HG03159 (cell line): ENCODE data around the gene NKX6-1.
A peak's percentile ranks its signal among the peaks of the same experiment; 100 is the strongest.

Source experiments
- ATAC-seq: cut with Tn5 transposase; IDR thresholded peaks from one replicate; pipeline ENCODE4 v1.9.1; 2021; ENCODE audit warnings: mild to moderate bottlenecking, moderate library complexity; ENCODE audit not compliant: unreplicated experiment

Gene NKX6-1

GRCh38 chr4:84498935-84499623, at the start of gene NKX6-1:
NKX6-1 (minus strand) TSS chr4:84499292; CDS start chr4:84498228, 1,064 bp downstream.
- ATAC-seq, result no peak

DNA sequence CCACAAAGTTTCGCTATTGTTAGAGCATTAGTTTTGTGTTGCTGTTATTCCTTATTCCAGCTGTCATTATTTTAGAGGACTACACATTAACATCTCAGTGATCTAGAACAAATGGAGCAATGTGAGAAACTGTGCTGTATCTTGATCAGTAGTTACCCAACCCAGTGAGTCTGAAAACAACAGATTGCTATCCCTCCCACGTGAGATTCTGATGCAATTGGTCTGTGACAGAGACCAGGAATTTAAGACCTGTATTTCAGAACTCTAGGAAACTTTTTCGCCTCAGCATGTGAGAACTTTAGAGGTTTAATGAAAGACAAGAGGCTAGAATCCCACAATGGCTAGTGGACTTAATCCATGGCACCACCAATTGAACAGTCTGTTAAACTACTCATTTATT, 48.1 kb upstream of the NKX6-1 start:
- ATAC-seq, result no peak

GRCh38 chr4:84545093-84545492, 46.0 kb upstream of the NKX6-1 start:
- no peak for ATAC-seq

DNA sequence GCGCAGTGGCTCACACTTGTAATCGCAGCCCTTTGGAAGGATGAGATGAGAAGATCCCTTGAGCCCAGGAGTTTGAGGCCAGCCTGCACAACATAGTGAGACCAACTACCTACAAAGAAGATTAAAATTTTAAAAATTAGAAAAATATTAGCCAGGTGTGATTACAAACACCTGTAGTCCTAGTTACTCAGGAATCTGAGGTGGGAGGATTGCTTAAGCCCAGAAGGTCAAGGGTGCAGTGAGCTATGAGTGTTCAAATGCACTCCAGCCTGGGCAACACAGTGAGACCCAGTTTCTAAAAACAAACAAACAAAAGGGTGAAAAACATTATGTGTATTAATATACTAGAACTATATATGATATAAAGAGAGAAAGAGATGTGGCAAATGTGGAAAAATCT, 36.8 kb upstream of the NKX6-1 start:
- ATAC-seq, result no peak

DNA sequence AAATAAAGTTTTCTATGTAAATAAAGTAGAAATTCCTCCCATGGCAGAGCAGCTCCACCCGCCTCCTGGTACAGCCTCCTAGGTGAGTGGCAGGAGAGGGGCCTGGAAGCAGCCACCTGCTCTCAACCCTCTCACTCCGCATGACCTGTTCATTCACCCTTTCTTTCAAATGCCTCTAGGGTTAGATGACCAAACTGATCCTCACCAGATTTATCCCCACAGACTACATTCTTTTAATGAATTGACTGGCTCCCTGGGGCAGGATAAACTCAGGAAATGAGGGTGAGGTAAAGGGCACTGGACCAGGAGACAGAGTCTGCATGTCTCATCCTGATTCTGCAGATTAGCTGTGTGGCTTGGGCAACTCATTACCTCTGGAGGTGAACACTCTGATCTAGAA, 32.6 kb upstream of the NKX6-1 start:
- ATAC-seq, result no peak

- ATAC-seq, result no peak
Observed at GRCh38 chr4:84530871-84531270, 31.8 kb upstream of the NKX6-1 start.

- no peak for ATAC-seq
Observed at GRCh38 chr4:84530454-84530853, 31.4 kb upstream of the NKX6-1 start.

DNA sequence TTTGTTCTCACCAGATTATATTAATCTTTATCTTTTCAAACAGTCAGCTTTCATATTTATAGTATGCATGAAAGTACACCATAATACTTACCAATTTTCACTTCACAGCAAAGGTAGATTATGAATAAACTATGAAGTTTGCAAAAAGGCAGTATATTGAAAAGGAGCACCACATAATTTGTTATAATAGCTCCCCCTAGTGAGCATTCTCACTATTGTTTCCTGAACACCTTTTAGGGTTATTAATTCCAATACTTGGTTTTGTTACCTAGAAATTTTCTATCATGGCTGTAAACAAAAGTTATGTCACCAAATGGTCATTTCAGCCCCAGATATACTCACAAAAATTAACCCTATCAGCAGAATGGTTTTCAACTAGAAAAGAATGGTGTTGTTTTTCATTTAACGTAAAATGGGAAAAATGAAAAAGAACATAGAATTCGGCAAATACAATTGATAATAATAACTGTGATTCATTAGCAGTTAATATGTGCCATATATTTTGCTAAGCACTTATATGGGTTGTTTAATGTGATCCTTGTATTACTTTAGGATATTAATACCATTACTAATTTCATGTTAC, 30.2 kb upstream of the NKX6-1 start:
- ATAC-seq, result peak; percentile 75

DNA sequence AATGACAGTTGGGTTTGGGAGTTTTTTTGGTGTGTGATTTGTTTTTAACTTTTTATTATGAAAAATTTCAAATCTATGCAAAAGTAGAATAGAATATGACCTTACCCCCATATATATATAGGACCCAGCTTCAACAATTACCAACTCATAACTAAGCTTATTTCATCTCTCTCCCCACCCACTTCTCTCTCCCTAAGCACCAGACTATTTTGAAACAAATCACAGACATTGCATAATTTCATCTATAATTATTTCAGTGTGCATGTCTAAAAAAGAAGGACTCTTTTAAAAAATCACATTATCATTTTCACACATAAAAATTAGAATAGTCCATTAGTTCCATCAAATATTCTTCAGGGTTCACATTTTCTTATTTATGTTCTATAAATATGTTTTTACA, 28.3 kb upstream of the NKX6-1 start:
- ATAC-seq, result no peak

GRCh38 chr4:84515075-84515474, 16.0 kb upstream of the NKX6-1 start:
- ATAC-seq, result no peak

GRCh38 chr4:84512277-84512676, 13.2 kb upstream of the NKX6-1 start:
- no peak for ATAC-seq

DNA sequence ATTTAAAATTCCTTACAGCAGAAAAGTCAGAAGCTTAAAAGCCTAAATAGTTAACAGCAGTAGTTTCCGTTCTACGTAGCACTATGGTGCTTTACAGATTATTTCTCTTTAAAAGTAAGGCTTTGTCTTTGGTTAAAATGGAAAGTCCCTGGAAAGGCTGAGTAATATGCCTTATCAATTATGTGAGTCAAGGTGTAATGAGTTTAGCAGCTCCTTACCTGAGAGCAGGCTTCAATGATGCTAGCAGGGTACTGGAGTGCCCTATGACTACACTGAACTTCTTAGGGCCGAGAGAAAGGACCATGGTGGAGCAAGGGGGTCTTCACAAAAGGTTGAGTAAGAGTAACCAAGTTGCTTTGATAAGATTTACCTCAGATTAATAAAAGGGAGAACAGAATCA, 12.6 kb upstream of the NKX6-1 start:
- no peak for ATAC-seq

DNA sequence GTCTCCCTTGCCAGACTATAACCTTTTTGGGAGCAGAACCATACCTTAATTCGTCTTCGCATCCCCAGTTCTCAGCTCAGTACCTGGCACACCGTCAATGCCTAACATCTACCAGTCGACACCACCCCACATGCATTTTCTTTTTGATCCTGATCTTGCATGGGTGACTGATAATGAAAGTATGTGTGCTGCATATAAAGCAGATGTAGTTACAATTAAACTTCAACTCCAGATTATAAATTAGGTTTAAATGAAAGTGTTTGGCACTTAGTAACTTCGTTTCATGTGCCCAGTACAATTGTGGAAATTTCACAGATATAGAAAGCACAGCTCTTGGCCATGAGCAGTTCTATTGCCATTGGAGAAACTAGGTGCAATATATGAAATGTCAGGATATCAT, 8.8 kb upstream of the NKX6-1 start:
- ATAC-seq, result no peak

DNA sequence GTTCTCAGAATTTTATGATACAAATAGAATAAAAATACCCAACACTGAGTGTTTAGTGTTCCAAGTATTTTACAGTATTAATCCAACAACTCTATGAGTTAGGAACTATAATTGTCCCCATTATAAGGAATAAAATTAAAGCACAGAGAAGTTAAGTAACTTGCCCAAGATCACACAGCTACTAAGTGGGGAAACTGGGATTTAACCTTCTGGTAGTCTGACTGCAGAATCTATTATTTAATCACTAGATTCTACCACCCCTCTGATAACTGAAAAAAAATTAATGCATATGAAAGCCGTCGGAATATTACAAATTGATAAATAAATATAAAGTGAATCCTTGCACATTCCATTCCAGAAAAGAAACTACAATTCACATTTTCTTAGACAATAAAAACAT, 5.7 kb upstream of the NKX6-1 start:
- ATAC-seq, result no peak

DNA sequence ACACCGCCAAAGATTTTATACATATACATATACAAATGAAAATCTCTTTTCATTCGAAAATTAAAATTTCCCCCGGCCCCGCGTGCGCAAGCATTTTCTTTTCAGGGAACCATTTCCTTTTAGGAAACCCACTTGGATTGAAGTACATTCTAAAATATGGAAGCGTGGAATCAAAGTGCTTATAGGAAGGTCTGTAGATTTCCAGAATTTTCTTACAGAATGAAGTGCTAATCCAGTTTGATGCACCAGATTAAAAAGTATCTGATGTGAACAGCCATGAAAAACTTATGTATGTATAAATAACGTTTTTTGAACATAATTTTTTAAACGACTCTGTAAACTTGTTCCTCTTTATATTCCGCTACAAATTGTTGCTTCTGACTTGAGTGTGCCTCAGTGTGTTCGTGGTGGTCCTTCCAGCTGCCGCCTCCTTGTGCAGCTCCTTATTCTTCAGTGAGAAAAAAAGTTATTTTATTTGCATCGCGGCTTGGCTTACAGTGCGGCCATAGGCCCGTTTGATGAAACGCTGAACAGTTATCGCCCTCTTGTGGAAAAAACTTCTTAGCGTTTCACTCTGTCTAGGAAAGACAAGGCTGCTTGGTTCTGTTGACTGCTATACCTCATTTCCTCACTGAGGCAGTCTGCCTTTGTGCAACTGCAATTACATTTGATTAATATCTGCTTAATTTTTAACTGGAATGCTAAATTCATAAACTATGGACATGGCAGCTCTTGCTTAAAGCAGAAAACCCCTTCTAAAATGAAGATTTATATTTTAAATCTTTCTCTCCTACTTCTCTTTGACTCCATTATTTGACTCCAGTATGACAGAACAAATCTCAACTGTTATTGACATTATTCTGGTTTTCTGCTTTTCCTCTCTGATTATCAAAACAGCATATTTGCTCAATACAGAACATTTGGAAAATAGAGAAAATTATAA, 4.7 kb upstream of the NKX6-1 start:
- ATAC-seq, result peak; percentile 82

GRCh38 chr4:84502955-84503373, 3.9 kb upstream of the NKX6-1 start:
- ATAC-seq, result no peak

- ATAC-seq, result no peak
Observed at GRCh38 chr4:84502333-84502954, 3.4 kb upstream of the NKX6-1 start.

- no peak for ATAC-seq
Observed at GRCh38 chr4:84501721-84502267, 2.7 kb upstream of the NKX6-1 start.

DNA sequence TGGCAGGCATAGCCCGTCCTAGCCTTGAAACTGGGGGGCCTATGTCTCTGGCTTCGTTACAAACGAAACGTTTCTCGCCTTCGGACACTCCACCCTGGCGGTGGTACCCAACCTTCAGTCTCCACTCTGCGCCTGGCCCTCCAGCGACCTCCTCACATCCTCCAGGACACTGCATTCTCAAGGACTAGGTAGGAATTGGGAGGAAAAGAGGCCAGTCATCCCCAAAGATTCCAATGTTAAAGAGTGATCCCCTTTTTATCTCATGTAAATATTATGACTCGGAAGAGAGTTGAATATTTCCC, 2.1 kb upstream of the NKX6-1 start:
- no peak for ATAC-seq

GRCh38 chr4:84500386-84501201, 1.5 kb upstream of the NKX6-1 start:
- ATAC-seq, result no peak
